ENCODE data around the gene ATP6V0B.

DNA sequence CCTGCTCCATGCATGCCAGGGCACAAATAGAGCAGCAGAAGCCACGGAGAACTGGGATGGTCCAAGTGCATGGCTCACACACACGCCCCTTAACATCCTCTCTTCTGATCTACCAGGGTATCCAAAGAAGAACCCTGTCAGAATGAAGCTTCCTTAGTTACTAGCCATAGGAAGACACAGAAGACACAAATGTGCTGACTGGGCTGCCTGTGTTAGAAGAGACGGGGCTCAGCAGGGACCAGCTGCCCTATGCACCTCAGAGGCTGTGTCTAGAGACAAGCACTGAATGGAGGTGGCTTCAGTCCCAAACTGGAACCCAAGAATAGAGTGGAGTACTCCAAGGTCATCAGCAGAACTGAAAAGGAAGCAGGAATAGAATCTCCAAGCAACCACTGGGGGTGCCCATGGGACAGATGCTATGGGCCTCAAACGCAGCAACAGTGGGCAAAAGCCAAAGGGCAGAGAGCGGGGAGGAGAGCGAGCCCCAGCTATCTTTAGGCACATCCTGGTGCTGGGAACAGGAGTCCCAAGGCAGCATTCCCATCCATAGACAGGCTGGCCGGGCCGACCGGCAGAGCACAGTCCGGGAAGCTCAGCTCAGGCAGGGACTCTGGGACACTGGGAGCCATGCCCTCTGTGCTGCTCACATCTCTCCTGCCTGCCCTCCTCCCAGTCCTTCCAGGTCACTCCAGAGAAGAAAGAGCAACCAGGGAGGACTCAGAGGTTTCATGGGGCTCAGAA lies 47.0 kb downstream of the ATP6V0B start:
- TF ChIP-seq, protein P1, sequence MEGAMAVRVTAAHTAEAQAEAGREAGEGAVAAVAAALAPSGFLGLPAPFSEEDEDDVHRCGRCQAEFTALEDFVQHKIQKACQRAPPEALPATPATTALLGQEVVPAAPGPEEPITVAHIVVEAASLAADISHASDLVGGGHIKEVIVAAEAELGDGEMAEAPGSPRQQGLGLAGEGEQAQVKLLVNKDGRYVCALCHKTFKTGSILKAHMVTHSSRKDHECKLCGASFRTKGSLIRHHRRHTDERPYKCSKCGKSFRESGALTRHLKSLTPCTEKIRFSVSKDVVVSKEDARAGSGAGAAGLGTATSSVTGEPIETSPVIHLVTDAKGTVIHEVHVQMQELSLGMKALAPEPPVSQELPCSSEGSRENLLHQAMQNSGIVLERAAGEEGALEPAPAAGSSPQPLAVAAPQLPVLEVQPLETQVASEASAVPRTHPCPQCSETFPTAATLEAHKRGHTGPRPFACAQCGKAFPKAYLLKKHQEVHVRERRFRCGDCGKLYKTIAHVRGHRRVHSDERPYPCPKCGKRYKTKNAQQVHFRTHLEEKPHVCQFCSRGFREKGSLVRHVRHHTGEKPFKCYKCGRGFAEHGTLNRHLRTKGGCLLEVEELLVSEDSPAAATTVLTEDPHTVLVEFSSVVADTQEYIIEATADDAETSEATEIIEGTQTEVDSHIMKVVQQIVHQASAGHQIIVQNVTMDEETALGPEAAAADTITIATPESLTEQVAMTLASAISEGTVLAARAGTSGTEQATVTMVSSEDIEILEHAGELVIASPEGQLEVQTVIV (CRISPR knock-in tag; IDR thresholded peaks at IDR 0.05; ENCODE audit: borderline replicate concordance), result no peak
- TF ChIP-seq CTBP1 (IDR thresholded peaks at IDR 0.05; ENCODE audit: borderline replicate concordance), result no peak
- TF ChIP-seq KAT8 (IDR thresholded peaks at IDR 0.05; ENCODE audit: low read depth), result no peak
- TF ChIP-seq, protein P2, sequence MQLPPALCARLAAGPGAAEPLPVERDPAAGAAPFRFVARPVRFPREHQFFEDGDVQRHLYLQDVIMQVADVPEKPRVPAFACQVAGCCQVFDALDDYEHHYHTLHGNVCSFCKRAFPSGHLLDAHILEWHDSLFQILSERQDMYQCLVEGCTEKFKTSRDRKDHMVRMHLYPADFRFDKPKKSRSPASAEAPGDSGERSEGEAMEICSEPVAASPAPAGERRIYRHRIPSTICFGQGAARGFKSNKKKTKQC (CRISPR knock-in tag; IDR thresholded peaks at IDR 0.05), result no peak
- TF ChIP-seq ADNP (tag; IDR thresholded peaks at IDR 0.05), result no peak
- TF ChIP-seq MAFK (IDR thresholded peaks at IDR 0.05; ENCODE audit: low read length), result peak; percentile 53; the same call in 1 of the 2 replicates
- no peak for TF ChIP-seq SP2 (IDR thresholded peaks at IDR 0.05; ENCODE audit: extremely low read depth, low read depth, low read length, poor library complexity, severe bottlenecking)
- TF ChIP-seq, protein P3, sequence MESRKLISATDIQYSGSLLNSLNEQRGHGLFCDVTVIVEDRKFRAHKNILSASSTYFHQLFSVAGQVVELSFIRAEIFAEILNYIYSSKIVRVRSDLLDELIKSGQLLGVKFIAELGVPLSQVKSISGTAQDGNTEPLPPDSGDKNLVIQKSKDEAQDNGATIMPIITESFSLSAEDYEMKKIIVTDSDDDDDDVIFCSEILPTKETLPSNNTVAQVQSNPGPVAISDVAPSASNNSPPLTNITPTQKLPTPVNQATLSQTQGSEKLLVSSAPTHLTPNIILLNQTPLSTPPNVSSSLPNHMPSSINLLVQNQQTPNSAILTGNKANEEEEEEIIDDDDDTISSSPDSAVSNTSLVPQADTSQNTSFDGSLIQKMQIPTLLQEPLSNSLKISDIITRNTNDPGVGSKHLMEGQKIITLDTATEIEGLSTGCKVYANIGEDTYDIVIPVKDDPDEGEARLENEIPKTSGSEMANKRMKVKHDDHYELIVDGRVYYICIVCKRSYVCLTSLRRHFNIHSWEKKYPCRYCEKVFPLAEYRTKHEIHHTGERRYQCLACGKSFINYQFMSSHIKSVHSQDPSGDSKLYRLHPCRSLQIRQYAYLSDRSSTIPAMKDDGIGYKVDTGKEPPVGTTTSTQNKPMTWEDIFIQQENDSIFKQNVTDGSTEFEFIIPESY (CRISPR knock-in tag; IDR thresholded peaks at IDR 0.05), result no peak

Data from K562 (cell line).